Endothelial cell of umbilical vein (primary cell): ENCODE measurements around the gene CNMD. TPM values are rescaled to one million over a fixed set of nuclear protein-coding genes. Genes with fewer than 3 reads are reported as not detected.

Source experiments
- Bru-seq: library from RNA; stranded (reverse); fragments of 400-500 nt; gene quantifications from one replicate; lab custom pipeline; 2021; lab: Mats Ljungman, UMichigan
- BruChase-seq, 2 experiments: library from RNA; stranded (reverse); fragments of 400-500 nt; gene quantifications; one replicate each; lab custom pipeline; 2021; lab: Mats Ljungman, UMichigan
- BruUV-seq: library from RNA; stranded (reverse); fragments of 400-500 nt; replicated peaks from 2 replicates; lab custom pipeline; 2021; lab: Mats Ljungman, UMichigan
- CTCF ChIA-PET: fragments of 300-600, 350-600 bp; sonication (Branson Sonifier 250); formaldehyde crosslinking; loops from one replicate; lab custom pipeline; 2021; ENCODE audit warnings: antibody characterized with exemption, inconsistent platforms; lab: Charles Lee
- POLR2A ChIA-PET: fragments of 300-600, 350-600 bp; sonication (Branson Sonifier 250); formaldehyde crosslinking; loops from one replicate; lab custom pipeline; 2021; ENCODE audit warnings: antibody characterized with exemption, inconsistent platforms; lab: Charles Lee
- DNase-seq: peaks from one replicate; pipeline ENCODE4 v3.0.0-alpha.2; 2011; ENCODE audit warnings: low read depth, low spot score
- FAIRE-seq: peaks from 2 replicates; lab custom pipeline; 2011; peaks lifted over from hg19 to GRCh38; lab: Jason Lieb, UNC
- H2AFZ ChIP-seq: 2 replicates; pipeline ENCODE4 v1.6.0; 2012; ENCODE audit warnings: low read depth, low read length, control low read depth, inconsistent platforms
- H3K27ac ChIP-seq: 2 replicates; pipeline ENCODE4 v1.5.1; 2011; ENCODE audit warnings: low read depth, mild to moderate bottlenecking, control low read depth, low read length, moderate library complexity; ENCODE audit not compliant: insufficient read depth
- H3K27me3 ChIP-seq, 2 experiments: 2 replicates each; pipeline versions ENCODE4 v1.6.0 to v1.6.1; 2011; ENCODE audit warnings: low read length in 2 of 2, mixed read lengths in 1 of 2; ENCODE audit not compliant: control insufficient read depth in 2 of 2, insufficient read depth in 2 of 2
- H3K36me3 ChIP-seq, 2 experiments: 2 replicates in 1 of 2; 3 replicates in 1 of 2; pipeline ENCODE4 v1.5.1; 2011; ENCODE audit warnings: low read length in 2 of 2, mild to moderate bottlenecking in 1 of 2, moderate library complexity in 1 of 2; ENCODE audit not compliant: control insufficient read depth in 2 of 2, insufficient read depth in 2 of 2; ENCODE audit errors: extremely low read depth in 1 of 2
- H3K4me1 ChIP-seq: 3 replicates; pipeline ENCODE4 v1.5.1; 2011; ENCODE audit warnings: mild to moderate bottlenecking, low read length; ENCODE audit not compliant: control insufficient read depth, insufficient read depth; ENCODE audit errors: extremely low read depth
- H3K4me2 ChIP-seq: 2 replicates; pipeline ENCODE4 v1.6.1; 2011; ENCODE audit warnings: low read length, control low read depth, mixed read lengths; ENCODE audit not compliant: insufficient read depth
- H3K4me3 ChIP-seq, 3 experiments: fragments of 200-600 bp in 1 of 3; sonication (generic), shearing (Covaris generic) in 1 of 3; replicated peaks in 1 of 3; 2 replicates each; pipeline ENCODE4 v1.5.1; 2011 to 2016; ENCODE audit warnings: control low read depth in 3 of 3, low read length in 3 of 3, mild to moderate bottlenecking in 2 of 3, inconsistent platforms in 1 of 3, low read depth in 1 of 3, moderate library complexity in 1 of 3; ENCODE audit not compliant: insufficient read depth in 1 of 3
- H3K79me2 ChIP-seq: 2 replicates; pipeline ENCODE4 v1.6.0; 2012; ENCODE audit warnings: low read length, inconsistent platforms; ENCODE audit not compliant: control insufficient read depth, insufficient read depth
- H3K9ac ChIP-seq: replicated peaks from 2 replicates; pipeline ENCODE3; 2011; ENCODE audit warnings: low read length, control low read depth; ENCODE audit not compliant: insufficient read depth; ENCODE audit errors: extremely low read depth
- H3K9me1 ChIP-seq: replicated peaks from 3 replicates; pipeline ENCODE4 v1.6.0; 2011; ENCODE audit warnings: mild to moderate bottlenecking, low read length; ENCODE audit not compliant: control insufficient read depth, insufficient read depth; ENCODE audit errors: extremely low read depth
- H3K9me3 ChIP-seq: replicated peaks from 2 replicates; pipeline ENCODE4 v1.5.1; 2012; ENCODE audit warnings: low read length, inconsistent platforms; ENCODE audit not compliant: control insufficient read depth, insufficient read depth
- H4K20me1 ChIP-seq: replicated peaks from 2 replicates; pipeline ENCODE3; 2011; ENCODE audit warnings: mild to moderate bottlenecking, low read length; ENCODE audit not compliant: control insufficient read depth, insufficient read depth; ENCODE audit errors: extremely low read depth
- CTCF ChIP-seq, 2 donors: IDR thresholded peaks; 1 replicate in 1 of 2; 2 replicates in 1 of 2; pipeline ENCODE4 v1.5.1; 2011; ENCODE audit warnings: low read length in 2 of 2, mild to moderate bottlenecking in 2 of 2, moderate library complexity in 2 of 2, control low read depth in 1 of 2, inconsistent platforms in 1 of 2, low read depth in 1 of 2; ENCODE audit not compliant: insufficient read depth in 1 of 2; ENCODE audit errors: extremely low read depth in 1 of 2
- EZH2 ChIP-seq: IDR thresholded peaks from 2 replicates; pipeline ENCODE4 v1.6.1; 2012; ENCODE audit warnings: borderline replicate concordance, low read depth, mild to moderate bottlenecking, moderate library complexity, low read length, inconsistent platforms; ENCODE audit not compliant: severe bottlenecking
- FOS ChIP-seq: IDR thresholded peaks from 2 replicates; pipeline ENCODE4 v1.6.1; 2011; ENCODE audit warnings: mild to moderate bottlenecking, low read length, moderate library complexity, borderline replicate concordance; ENCODE audit not compliant: insufficient read depth
- GATA2 ChIP-seq: IDR thresholded peaks from 2 replicates; pipeline ENCODE4 v1.7.0; 2011; ENCODE audit warnings: low read depth, mild to moderate bottlenecking, moderate library complexity, mixed read lengths, low read length; ENCODE audit not compliant: insufficient read length, insufficient read depth
- JUN ChIP-seq: IDR thresholded peaks from 2 replicates; pipeline ENCODE4 v1.6.1; 2011; ENCODE audit warnings: borderline replicate concordance, low read depth; ENCODE audit not compliant: insufficient read length, insufficient read depth
- MAX ChIP-seq: IDR thresholded peaks from 2 replicates; pipeline ENCODE4 v1.6.1; 2011; ENCODE audit not compliant: insufficient read depth, insufficient read length
- MYC ChIP-seq: IDR thresholded peaks from one replicate; pipeline ENCODE4 v1.6.1; 2011; ENCODE audit warnings: mild to moderate bottlenecking, low read depth, low read length
- POLR2A ChIP-seq: IDR thresholded peaks from 2 replicates; pipeline ENCODE4 v1.6.1; 2012; ENCODE audit warnings: low read depth, mild to moderate bottlenecking, control low read depth, low read length
- POLR2AphosphoS5 ChIP-seq: IDR thresholded peaks from 2 replicates; pipeline ENCODE4 v1.6.1; 2012; ENCODE audit warnings: low read depth, mild to moderate bottlenecking, control low read depth, low read length, moderate library complexity; ENCODE audit not compliant: insufficient read depth
- dilution Hi-C: fragments of 300-500 bp; cut with MboI; formaldehyde crosslinking; loops from one replicate; pipeline ENCODE4 v1.15.0; 2019; ENCODE audit warnings: low sequenced_read_pairs; ENCODE audit not compliant: extremely low pct_ligation_motif_present
- intact Hi-C: fragments of 100-400 bp; cut with micrococcal nuclease; formaldehyde crosslinking; loops from one replicate; pipeline ENCODE4 v1.10.0; 2022
- long read RNA-seq: library from polyadenylated mRNA; stranded (forward); transcript quantifications from one replicate; pipeline ENCODE4 v2.0.0, GENCODE V29; 2021
- polyA minus RNA-seq, 3 experiments: library from RNA; depleted of rRNA, polyadenylated mRNA; stranded (reverse); fragments of >200 nt; gene quantifications; 1 replicate in 1 of 3; 2 replicates in 2 of 3; pipeline ENCODE4 v1.2.3, GENCODE V29; 2011
- polyA plus RNA-seq, 4 experiments: library from polyadenylated mRNA; depleted of rRNA in 3 of 4; stranded (reverse) in 3 of 4; unstranded in 1 of 4; fragments of >200 nt; gene quantifications; 2 replicates each; pipeline versions ENCODE4 v1.2.1 to v1.2.3, GENCODE V29; 2011 to 2012; ENCODE audit warnings: missing spikeins in 1 of 4
- total RNA-seq: library from RNA; stranded (reverse); gene quantifications from 2 replicates; pipeline ENCODE4 v1.2.3, GENCODE V29; 2021

The CNMD gene
- total RNA-seq: not detected in 2 replicates
- not detected in 2 replicates for polyA plus RNA-seq
- not detected in 2 replicates for polyA plus RNA-seq (2011; cell fraction: cytosol; rRNA removed)
- polyA plus RNA-seq (2011; cell fraction: nucleus; rRNA removed): not detected in 2 replicates
- not detected in 2 replicates for polyA plus RNA-seq (2012)
- not detected in 2 replicates for polyA minus RNA-seq
- not detected for polyA minus RNA-seq (2011; cell fraction: cytosol; rRNA and poly(A)+ RNA removed)
- not detected in 2 replicates for polyA minus RNA-seq (2011; cell fraction: nucleus; rRNA and poly(A)+ RNA removed)
- Bru-seq, nascent RNA: not detected
- BruChase-seq, experiment 1, labeled RNA remaining after a 6-hour chase: percentile 3 among the genes with signal in this experiment
- not detected for BruChase-seq, experiment 2, labeled RNA remaining after a 2-hour chase
- long read RNA-seq: 0 reads

GRCh38 chr13:52739468-52740071 is at the start of gene CNMD:
Gene CNMD (minus strand): TSS chr13:52739820. CDS start chr13:52739701, 119 bp downstream.
- TF ChIP-seq POLR2A (no peak), EZH2 (peak; percentile 94), CTCF (IDR thresholded peaks at IDR 0.05; ENCODE audit: extremely low read depth in 1 of 2, insufficient read depth in 1 of 2, low read depth in 1 of 2, low read length in 2 of 2) (no peak)
- peak within 1 kb of the TSS; percentile 91 for H2AFZ ChIP-seq
- peaks cover 6% of the 10 kb centered on the region for H3K4me1 ChIP-seq
- no peak within 1 kb of the TSS for H3K27ac ChIP-seq
- H3K79me2 ChIP-seq: no peaks in the 10 kb centered on the region
- H4K20me1 ChIP-seq: no peaks in the 10 kb centered on the region
- peak within 1 kb of the TSS; percentile 17 to 24 (median 23) for H3K4me3 ChIP-seq
- H3K36me3 ChIP-seq: no peaks in the 10 kb centered on the region
- peak within 1 kb of the TSS; percentile 63 for H3K4me2 ChIP-seq
- H3K27me3 ChIP-seq: peaks cover 28 to 54% of the 10 kb centered on the region in 2 experiments
- FAIRE-seq: no peak
- no peak within 1 kb of the TSS for H3K9ac ChIP-seq
- dilution Hi-C loops (no loop called here), intact Hi-C loops (loop anchor here (1.0 to 5.0 kb wide), 2 partner anchors 37 to 74 kb away; no protein-coding TSS in a partner anchor)
- ChIA-PET CTCF (interaction anchor here (1.0 to 1.5 kb wide), 3 partner anchors 38 to 87 kb away, joined by 3 to 7 read pairs (median 5); partner anchors contain the start of gene SUGT1), POLR2A (no interaction called here)
- BruUV-seq: no TSS peak
- no peaks in the 10 kb centered on the region for H3K9me1 ChIP-seq
- DNase-seq: no peak
- H3K9me3 ChIP-seq: no peaks in the 10 kb centered on the region

- BruUV-seq: no TSS peak
- DNase-seq: no peak
- Histone ChIP-seq H3K4me3 (no peak overlapping the region), H3K27me3 (no peaks in the 10 kb centered on the region), H3K9me1 (no peaks in the 10 kb centered on the region), H3K9me3 (no peaks in the 10 kb centered on the region), H3K4me2 (no peak overlapping the region), H2AFZ (no peak overlapping the region), H3K27ac (no peak overlapping the region), H4K20me1 (no peaks in the 10 kb centered on the region), H3K9ac (no peak overlapping the region), H3K4me1 (no peaks in the 10 kb centered on the region), H3K36me3 (no peaks in the 10 kb centered on the region), H3K79me2 (no peaks in the 10 kb centered on the region)
- TF ChIP-seq JUN (no peak), POLR2A (no peak), EZH2 (no peak), GATA2 (no peak), MYC (no peak), POLR2AphosphoS5 (no peak), CTCF (IDR thresholded peaks at IDR 0.05; ENCODE audit: extremely low read depth in 1 of 2, insufficient read depth in 1 of 2, low read depth in 1 of 2, low read length in 2 of 2) (no peak), FOS (no peak), MAX (no peak)
- no peak for FAIRE-seq
- intact Hi-C loops: no loop called here
- ChIA-PET CTCF (no interaction called here), POLR2A (no interaction called here)
- dilution Hi-C loops: no loop called here
Observed at GRCh38 chr13:52788011-52788410, 48.4 kb upstream of the CNMD start.
